DMS 273 (cell line): ENCODE measurements around the gene EPN1.
A peak's percentile ranks its signal among the peaks of the same experiment; 100 is the strongest.

Source experiments
- DNase-seq: peaks from one replicate; lab custom pipeline; 2025; ENCODE audit not compliant: unreplicated experiment; lab: John Stamatoyannopoulos, UW

The EPN1 gene

GRCh38 chr19:55674841-55675660 lies at the start of gene EPN1:
EPN1 (plus strand) TSS chr19:55675226; CDS start chr19:55678628, 3,402 bp downstream.
- DNase-seq, result peak; percentile 99

- no peak for DNase-seq
These were observed 48.7 kb upstream of the EPN1 start for GRCh38 chr19:55626350-55626749.

DNA sequence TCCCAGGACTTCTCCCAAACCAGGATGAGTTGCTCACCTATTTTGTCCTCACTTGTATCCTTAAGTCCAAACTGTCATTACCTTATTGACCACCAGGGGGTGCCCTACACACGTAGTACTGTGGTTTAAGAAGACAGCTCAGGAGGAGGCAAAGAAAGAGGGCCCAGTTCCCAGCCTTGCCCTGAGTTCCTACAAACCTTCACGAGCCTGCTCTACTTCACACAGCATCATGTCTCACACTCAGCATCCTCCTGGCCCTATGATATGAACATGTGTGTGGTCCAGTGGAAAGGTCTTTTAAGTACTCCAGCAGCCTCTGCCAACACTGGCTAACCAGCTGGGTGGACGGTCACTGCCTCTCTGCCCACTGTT lies 42.6 kb upstream of the EPN1 start:
- peak; percentile 98 for DNase-seq

GRCh38 chr19:55633861-55634260 lies 41.2 kb upstream of the EPN1 start:
- DNase-seq, result peak; percentile 41

DNA sequence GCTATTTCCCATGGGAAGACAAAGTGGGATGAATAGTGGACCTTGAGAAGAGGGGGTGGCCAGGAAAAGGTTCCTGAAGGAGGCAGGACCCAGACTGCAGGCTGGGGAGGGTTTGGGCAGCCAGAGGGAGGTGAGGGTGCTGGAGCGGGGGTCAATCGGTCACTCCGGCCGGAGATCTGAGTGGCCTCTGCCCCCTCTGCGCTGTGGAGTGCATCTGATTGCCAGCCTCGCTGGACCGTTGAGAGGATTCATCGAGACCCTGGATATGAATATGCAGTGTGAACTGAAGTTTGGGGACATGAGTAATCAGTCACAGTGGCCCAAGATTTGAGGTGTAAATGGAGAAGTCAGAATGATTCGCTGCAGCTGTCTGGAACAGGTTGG lies 39.7 kb upstream of the EPN1 start:
- DNase-seq, result no peak

- no peak for DNase-seq
These were observed 39.1 kb upstream of the EPN1 start for GRCh38 chr19:55635856-55636440.

DNA sequence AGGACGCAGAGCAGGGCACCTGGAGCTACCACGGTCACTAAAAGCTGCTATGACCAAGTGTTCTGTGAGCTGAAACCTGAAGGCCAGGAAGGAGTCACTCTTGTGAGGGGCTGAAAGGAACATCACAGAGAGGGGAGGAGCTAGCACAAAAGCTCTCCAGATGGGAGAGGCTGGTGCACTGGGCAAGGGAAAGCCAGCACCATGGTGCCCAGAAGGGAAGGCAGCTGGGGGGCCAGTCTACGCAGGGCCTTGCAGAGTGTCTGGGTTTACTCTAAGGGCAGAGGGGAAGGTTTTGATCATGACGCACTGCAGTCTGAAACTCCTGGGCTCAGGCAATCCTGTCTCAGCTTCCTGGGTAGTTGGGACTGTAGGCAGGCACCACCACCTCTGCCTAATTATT lies 38.3 kb upstream of the EPN1 start:
- DNase-seq, result peak; percentile 36

GRCh38 chr19:55637534-55637933 lies 37.5 kb upstream of the EPN1 start:
- no peak for DNase-seq

GRCh38 chr19:55638864-55639359 lies 36.1 kb upstream of the EPN1 start:
- peak; percentile 71 for DNase-seq

GRCh38 chr19:55640043-55640576 lies 34.9 kb upstream of the EPN1 start:
- DNase-seq, result peak; percentile 75

DNA sequence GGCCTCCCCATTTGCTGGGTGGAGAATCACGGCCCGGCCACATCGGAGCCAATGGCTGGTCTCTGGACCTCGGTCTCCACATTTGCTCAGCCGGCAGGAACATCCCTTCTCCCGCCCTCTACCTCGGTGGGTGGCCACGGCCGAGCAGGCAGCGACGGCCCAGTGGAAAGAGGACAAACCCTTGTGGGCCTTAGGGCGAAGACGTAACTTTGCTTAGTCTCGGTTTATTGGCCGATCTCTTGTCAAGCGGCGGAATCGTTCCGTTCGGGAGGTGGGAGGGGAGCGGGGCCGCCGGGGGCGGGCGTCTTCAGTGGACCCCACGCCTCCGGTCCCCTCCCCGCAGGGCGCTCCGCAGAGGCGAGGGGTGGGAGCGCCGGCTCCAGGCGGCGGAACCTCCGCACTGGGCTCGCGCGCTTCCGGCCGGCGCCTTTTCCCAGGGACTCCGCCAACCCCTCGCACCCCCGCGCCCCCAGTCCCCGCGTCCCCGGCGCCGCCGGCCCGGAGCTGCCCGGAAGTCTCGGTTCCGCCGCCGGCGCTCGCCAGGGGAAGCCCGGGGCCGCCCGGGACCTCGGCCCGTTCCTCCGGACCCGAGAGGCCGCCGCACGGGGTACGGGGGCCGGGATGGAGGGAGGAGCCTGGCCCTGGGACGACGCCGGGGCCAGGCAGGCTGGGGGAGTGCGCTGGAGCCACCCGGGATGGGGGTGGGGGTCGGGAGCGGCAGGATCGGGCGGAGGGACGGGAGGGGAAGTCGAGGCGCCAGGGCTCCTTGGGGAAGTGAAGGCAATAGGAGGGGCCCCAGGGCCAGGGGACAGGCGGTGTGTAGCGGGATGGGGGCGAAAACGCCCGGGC lies 34.2 kb upstream of the EPN1 start, which contains the start of gene ZNF580:
Gene ZNF580 (plus strand): TSS at position 426 of the 849 bp plus-strand sequence. CDS start 1,507 bp downstream, outside the sequence.
- peak; percentile 90 for DNase-seq

- DNase-seq, result peak; percentile 74
These were observed 33.4 kb upstream of the EPN1 start for GRCh38 chr19:55641426-55642152.

DNA sequence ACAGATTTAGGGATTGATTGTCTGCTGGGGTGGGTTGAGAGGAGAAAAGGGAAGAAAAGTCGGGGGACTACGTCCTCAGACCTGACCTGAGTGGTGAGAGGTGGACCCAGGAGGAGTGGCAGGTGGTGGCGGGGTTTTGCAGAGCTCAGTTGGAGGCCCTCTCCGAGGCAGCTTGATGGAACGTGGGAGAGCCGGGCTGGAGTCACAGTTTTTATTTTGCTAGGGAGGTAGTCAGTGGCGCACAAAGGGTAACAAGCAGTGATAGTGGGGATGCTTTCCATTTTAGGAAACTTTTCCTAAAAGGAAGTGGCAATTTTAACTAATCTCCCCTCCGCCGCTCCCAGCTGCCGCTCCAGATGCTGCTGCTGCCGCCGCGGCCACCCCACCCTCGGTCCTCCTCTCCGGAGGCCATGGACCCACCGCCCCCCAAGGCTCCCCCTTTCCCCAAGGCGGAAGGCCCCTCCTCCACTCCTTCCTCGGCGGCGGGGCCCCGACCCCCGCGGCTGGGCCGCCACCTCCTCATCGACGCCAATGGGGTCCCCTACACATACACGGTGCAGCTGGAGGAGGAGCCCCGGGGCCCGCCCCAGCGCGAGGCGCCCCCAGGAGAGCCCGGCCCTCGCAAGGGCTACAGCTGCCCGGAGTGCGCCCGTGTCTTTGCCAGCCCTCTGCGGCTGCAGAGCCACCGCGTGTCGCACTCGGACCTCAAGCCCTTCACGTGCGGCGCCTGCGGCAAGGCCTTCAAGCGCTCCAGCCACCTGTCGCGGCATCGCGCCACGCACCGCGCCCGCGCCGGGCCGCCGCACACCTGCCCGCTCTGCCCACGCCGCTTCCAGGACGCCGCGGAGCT lies 32.6 kb upstream of the EPN1 start:
- DNase-seq, result peak; percentile 78

DNA sequence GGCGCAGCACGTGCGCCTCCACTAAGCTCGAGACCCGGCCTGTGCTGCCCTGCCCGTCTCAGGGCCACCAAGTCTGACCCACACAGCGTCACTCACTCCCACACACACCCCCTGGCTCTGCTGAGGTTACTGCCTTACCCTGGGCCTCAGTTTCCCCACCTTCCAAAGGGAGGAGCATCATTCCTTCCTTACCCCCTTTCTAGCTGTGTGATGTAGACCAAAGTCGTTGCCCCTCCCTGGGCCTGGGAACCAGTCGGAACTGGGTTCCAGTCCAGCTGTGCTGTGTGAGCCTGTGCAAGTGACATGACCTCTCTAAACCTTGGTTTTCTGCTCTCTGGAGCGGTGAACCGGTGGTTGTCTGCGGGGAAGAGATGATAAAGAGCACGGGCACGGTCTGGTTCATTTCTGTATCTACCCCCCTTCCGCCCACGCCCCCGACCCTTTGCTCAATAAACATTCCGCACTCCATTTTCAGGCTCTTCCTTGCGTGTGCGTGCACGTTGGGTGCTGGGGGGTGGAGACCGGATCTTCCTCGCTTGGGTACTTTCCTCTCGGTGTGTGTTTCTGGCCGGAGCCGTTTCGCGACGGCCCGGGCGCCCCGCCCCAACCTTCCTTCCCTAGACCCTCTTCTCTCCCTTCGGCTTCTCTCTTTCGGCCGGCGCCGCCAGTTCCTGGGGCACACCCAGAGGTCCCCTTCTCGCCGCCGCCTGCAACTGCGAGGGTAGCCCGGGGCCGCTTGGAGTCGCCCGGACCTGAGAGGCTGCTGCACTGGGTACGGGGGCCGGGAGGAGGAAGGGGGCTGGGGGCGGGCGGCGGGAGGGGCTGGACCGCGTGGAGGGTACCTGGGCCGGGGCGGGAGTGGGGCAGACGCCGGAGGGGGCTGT lies 31.8 kb upstream of the EPN1 start, which contains the start of gene ZNF581:
Gene ZNF581 (plus strand): TSS at position 647 of the 884 bp plus-strand sequence. CDS start 923 bp downstream, outside the sequence.
- peak; percentile 90 for DNase-seq

DNA sequence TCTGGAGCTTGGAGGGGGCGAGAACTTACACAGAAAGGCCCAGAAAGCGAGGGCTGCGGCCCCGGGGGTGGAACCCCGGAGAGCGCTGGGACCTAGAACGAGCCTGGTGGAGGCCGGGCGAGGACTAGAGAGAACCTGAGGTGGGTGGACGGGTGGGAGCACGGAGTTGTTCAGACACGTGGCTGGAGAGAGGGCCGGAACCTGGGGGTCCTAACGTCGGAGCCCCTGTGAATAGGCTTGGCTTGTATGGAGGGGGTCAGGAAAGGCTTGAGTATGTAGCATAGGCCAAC lies 31.2 kb upstream of the EPN1 start:
- peak; percentile 62 for DNase-seq

DNA sequence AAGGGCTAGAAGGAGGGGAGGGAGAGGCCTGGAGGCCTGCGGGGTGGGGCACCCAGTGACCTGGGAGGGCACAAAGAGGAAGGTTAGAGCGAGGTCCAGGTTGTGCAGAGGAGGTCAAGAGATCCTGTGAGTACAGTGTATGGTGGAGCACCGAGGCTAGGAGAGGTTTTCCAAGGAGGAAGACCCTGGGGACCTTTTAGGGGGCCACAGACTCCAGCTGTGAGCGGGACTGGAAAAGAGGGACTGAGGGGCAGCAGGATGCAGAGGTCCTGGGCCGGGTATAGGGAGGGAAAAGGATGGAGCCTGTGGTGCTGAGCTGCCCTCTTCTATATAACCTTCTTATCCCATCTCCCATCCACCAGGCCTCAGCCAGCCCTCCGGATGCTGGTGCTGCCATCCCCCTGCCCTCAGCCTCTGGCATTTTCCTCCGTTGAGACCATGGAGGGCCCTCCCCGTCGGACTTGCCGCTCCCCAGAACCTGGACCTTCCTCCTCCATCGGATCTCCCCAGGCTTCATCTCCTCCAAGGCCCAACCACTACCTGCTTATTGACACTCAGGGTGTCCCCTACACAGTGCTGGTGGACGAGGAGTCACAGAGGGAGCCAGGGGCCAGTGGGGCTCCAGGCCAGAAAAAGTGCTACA lies 30.7 kb upstream of the EPN1 start:
- no peak for DNase-seq

DNA sequence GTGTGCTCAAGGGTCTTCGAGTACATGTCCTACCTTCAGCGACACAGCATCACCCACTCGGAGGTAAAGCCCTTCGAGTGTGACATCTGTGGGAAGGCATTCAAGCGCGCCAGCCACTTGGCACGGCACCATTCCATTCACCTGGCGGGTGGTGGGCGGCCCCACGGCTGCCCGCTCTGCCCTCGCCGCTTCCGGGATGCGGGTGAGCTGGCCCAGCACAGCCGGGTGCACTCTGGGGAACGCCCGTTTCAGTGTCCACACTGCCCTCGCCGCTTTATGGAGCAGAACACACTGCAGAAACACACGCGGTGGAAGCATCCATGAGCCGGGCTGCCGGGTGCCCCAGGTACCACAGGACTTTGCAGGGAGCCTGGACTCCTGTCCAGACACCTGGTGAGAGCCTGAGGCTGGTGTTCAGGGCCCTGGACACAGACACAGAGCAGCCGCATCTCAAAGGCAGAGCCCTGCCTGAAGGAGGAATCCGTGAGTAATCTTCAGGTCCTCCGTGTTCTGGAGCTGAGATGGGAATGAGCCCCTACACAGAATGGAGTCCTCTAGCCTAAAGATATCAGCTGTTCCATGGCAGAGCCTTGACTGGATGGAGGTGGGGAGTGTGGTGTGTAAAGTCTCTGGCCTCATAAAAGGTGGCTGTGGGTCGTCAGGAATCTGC lies 30.0 kb upstream of the EPN1 start:
- DNase-seq, result no peak

- no peak for DNase-seq
These were observed 29.5 kb upstream of the EPN1 start for GRCh38 chr19:55645512-55645881.
